ENCODE data around the gene HSPA4. TPM values are rescaled to one million over a fixed set of nuclear protein-coding genes. Genes with fewer than 3 reads are reported as not detected.

The HSPA4 gene
- total and polyA plus RNA-seq, 2 donors (not counting 3 experiments of a cell fraction or from before 2014, with no cell fraction given): 11.2 to 161 TPM

DNA sequence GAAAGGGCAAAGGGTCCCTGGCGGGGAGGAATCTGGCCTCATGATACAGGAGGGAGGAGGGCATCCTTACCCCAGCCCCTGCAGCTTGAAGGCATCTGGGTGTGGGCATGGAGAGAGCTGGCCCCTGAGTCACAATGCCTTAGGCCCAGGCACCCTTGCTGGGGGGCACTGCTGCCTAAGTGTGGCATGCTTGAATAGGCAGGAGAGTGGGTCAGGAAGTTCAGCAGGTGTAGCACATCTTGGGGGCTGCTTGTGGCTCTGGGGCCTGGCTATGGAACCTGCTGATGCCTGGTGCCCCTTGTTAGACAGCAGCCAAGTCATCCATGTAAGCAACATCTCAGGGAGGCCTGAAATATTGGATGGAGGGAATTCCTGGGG is 63.1 kb downstream of the HSPA4 start:
- Histone ChIP-seq H3K27me3 (ENCODE audit: control insufficient read depth in 2 of 2, insufficient read depth in 2 of 2, low read length in 2 of 2) (no peaks in the 10 kb centered on the region), H3K9me3 (replicated peaks; ENCODE audit: control insufficient read depth, insufficient read depth, low read length) (no peaks in the 10 kb centered on the region), H3K36me3 (ENCODE audit: control insufficient read depth in 2 of 2, extremely low read depth in 1 of 2, insufficient read depth in 2 of 2, low read length in 2 of 2) (no peaks in the 10 kb centered on the region), H3K9ac (replicated peaks; ENCODE audit: extremely low read depth, insufficient read depth, low read length) (no peak overlapping the region), H4K20me1 (replicated peaks; ENCODE audit: control insufficient read depth, extremely low read depth, insufficient read depth, low read length) (no peaks in the 10 kb centered on the region), H2AFZ (ENCODE audit: low read depth, low read length) (no peak overlapping the region), H3K9me1 (replicated peaks; ENCODE audit: control insufficient read depth, extremely low read depth, insufficient read depth, low read length) (no peaks in the 10 kb centered on the region), H3K27ac (ENCODE audit: insufficient read depth, low read depth, low read length) (no peak overlapping the region), H3K4me2 (ENCODE audit: insufficient read depth, low read length) (no peak overlapping the region), H3K4me1 (ENCODE audit: control insufficient read depth, extremely low read depth, insufficient read depth, low read length) (no peaks in the 10 kb centered on the region), H3K79me2 (ENCODE audit: control insufficient read depth, insufficient read depth, low read length) (no peaks in the 10 kb centered on the region), H3K4me3 (replicated peaks in 1 of 3; ENCODE audit: insufficient read depth in 1 of 3, low read depth in 1 of 3, low read length in 3 of 3) (no peak overlapping the region)
- BruUV-seq (replicated peaks): no TSS peak
- POLR2A ChIA-PET: no interaction called here
- DNase-seq (ENCODE audit: low read depth, low spot score) (no peak), FAIRE-seq (no peak)
- CTCF ChIA-PET: interaction anchor here (1.6 to 8.1 kb wide), 4 partner anchors 13 to 173 kb away, joined by 3 to 303 read pairs (median 68); no protein-coding TSS in a partner anchor
- dilution Hi-C loops (cut with MboI; ENCODE audit: extremely low pct_ligation_motif_present, low sequenced_read_pairs): no loop called here
- TF ChIP-seq, protein P1, sequence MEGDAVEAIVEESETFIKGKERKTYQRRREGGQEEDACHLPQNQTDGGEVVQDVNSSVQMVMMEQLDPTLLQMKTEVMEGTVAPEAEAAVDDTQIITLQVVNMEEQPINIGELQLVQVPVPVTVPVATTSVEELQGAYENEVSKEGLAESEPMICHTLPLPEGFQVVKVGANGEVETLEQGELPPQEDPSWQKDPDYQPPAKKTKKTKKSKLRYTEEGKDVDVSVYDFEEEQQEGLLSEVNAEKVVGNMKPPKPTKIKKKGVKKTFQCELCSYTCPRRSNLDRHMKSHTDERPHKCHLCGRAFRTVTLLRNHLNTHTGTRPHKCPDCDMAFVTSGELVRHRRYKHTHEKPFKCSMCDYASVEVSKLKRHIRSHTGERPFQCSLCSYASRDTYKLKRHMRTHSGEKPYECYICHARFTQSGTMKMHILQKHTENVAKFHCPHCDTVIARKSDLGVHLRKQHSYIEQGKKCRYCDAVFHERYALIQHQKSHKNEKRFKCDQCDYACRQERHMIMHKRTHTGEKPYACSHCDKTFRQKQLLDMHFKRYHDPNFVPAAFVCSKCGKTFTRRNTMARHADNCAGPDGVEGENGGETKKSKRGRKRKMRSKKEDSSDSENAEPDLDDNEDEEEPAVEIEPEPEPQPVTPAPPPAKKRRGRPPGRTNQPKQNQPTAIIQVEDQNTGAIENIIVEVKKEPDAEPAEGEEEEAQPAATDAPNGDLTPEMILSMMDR (IDR thresholded peaks at IDR 0.05; ENCODE audit: extremely low read depth in 1 of 2, insufficient read depth in 1 of 2, low read depth in 1 of 2, low read length in 2 of 2): no peak
- no peak for TF ChIP-seq JUN (IDR thresholded peaks at IDR 0.05; ENCODE audit: borderline replicate concordance, insufficient read depth, insufficient read length, low read depth)
- no peak for TF ChIP-seq POLR2AphosphoS5 (IDR thresholded peaks at IDR 0.05; ENCODE audit: insufficient read depth, low read depth, low read length)
- TF ChIP-seq, protein P2, sequence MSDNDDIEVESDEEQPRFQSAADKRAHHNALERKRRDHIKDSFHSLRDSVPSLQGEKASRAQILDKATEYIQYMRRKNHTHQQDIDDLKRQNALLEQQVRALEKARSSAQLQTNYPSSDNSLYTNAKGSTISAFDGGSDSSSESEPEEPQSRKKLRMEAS (IDR thresholded peaks at IDR 0.05; ENCODE audit: insufficient read depth, insufficient read length): no peak
- TF ChIP-seq GATA2 (IDR thresholded peaks at IDR 0.05; ENCODE audit: insufficient read depth, insufficient read length, low read depth, low read length): no peak
- TF ChIP-seq EZH2 (IDR thresholded peaks at IDR 0.05; ENCODE audit: borderline replicate concordance, low read depth, low read length, severe bottlenecking): no peak
- TF ChIP-seq POLR2A (IDR thresholded peaks at IDR 0.05; ENCODE audit: low read depth, low read length): no peak
- no peak for TF ChIP-seq FOS (IDR thresholded peaks at IDR 0.05; ENCODE audit: borderline replicate concordance, insufficient read depth, low read length)
- TF ChIP-seq MYC (IDR thresholded peaks at IDR 0.05; ENCODE audit: low read depth, low read length): no peak
- intact Hi-C loops (cut with micrococcal nuclease): loop anchor here (5.0 kb wide), 3 partner anchors 307 to 827 kb away; no protein-coding TSS in a partner anchor
